DMS 273 (cell line): ENCODE data around the gene APBB1.
A peak's percentile ranks its signal among the peaks of the same experiment; 100 is the strongest.
"Not testable (repeated sequence)": the region's sequence is repeated elsewhere in the genome, so short reads cannot be mapped to it uniquely, and the experiment has no call there.

Experiments
- DNase-seq: peaks from one replicate; lab custom pipeline; 2025; ENCODE audit not compliant: unreplicated experiment; lab: John Stamatoyannopoulos, UW

The APBB1 gene

DNA sequence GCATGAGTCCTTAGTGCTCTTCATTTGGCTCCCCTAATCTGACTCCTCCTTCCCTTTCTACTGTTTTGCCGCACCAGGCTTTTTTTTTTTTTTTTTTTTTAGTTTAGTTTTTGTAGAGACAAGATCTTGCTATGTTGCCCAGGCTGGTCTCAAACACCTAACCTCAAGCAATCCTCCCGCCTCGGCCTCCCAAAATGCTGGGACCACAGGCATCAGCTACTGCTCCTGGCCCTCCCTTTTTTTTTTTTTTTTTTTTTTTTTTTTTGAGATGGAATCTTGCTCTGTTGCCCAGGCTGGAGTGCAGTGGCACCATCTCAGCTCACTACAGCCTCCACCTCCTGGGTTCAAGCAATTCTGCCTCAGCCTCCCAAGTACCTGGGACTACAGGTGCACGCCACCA lies 26.6 kb downstream of the APBB1 start:
- not testable (repeated sequence) for DNase-seq

DNA sequence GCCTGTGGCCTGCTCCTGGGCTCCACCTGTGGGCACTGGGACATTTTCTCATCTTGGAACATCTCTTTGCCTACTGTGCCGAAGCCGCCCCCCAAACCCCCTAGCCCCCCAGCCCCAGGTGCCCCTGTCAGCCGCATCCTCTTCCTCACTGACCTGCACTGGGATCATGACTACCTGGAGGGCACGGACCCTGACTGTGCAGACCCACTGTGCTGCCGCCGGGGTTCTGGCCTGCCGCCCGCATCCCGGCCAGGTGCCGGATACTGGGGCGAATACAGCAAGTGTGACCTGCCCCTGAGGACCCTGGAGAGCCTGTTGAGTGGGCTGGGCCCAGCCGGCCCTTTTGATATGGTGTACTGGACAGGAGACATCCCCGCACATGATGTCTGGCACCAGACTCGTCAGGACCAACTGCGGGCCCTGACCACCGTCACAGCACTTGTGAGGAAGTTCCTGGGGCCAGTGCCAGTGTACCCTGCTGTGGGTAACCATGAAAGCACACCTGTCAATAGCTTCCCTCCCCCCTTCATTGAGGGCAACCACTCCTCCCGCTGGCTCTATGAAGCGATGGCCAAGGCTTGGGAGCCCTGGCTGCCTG lies 27.3 kb downstream of the APBB1 start:
- no peak for DNase-seq

DNA sequence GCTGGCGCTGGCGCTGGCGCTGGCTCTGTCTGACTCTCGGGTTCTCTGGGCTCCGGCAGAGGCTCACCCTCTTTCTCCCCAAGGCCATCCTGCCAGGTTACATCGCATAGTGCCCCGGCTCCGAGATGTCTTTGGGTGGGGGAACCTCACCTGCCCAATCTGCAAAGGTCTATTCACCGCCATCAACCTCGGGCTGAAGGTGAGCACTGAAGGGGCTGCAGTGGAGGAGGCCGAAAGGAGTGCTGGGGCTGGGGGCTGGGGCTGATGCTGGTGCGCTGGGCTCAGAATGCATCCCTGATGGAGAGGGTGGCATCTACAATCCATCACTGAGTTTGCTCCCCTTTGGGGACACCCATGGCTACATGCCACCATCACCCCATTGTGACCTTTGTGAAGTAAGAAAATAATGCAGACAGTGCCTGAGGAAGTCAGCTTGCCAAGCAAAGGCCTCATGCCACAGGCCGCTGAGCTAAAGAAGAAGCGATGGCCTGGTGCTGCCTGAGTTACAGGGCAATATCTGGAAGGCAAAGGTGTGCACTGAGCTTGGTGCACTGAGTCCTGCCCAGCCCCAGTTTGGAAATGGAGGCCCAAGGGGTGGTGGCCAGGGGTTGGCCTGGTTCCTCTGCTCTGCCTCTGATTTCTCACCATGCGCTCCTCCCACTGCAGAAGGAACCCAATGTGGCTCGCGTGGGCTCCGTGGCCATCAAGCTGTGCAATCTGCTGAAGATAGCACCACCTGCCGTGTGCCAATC lies 28.0 kb downstream of the APBB1 start:
- DNase-seq, result no peak

DNA sequence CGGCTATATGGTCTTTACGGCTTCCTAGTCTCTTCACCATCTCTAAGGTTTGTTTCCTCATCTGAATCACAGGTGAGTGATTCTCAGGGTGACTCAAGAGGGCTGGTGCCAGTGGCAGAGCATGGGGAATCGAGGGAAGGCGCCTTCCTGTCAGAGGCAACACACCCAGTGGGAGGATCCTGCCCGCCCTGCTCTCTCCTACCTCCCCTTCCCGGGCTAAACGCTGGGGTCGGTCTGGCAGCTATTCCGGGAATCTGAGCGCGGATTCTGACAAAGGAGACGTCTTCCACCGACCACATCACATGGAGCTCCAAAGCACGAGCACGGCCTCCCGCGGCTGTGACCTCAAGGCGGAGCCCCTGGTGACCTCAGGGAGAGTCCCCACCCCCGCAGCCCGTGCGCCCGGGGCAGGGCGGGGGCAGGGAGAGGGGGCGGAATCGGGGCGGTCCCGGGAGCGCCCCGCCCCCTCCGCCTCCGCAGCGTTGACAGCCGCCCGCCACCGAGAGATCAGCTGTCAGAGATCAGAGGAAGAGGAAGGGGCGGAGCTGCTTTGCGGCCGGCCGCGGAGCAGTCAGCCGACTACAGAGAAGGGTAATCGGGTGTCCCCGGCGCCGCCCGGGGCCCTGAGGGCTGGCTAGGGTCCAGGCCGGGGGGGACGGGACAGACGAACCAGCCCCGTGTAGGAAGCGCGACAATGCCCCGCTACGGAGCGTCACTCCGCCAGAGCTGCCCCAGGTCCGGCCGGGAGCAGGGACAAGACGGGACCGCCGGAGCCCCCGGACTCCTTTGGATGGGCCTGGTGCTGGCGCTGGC lies 28.8 kb downstream of the APBB1 start, which contains the start of gene SMPD1:
Gene SMPD1 (plus strand): TSS at position 570 of the 813 bp plus-strand sequence. CDS start 125 bp downstream, at position 695.
- peak; percentile 89 for DNase-seq

DNA sequence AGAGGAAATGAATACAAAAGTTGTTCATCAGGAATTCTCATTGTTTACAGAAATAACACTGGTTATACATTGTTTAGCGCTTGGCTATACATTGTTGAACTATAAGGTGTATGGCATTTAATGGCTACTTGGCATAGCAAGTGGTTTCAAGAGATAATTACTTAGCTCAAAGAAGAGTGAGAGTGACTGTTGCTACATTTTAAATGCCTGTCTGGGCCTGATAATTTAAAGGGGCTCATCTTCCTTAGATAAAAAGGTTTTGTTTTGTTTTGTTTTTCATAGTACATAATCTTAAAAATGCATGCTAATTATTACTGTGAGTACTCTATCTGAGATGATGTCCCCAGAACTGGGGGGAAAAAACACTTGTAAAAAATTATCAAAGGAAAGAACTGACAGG lies 30.1 kb downstream of the APBB1 start:
- no peak for DNase-seq

DNA sequence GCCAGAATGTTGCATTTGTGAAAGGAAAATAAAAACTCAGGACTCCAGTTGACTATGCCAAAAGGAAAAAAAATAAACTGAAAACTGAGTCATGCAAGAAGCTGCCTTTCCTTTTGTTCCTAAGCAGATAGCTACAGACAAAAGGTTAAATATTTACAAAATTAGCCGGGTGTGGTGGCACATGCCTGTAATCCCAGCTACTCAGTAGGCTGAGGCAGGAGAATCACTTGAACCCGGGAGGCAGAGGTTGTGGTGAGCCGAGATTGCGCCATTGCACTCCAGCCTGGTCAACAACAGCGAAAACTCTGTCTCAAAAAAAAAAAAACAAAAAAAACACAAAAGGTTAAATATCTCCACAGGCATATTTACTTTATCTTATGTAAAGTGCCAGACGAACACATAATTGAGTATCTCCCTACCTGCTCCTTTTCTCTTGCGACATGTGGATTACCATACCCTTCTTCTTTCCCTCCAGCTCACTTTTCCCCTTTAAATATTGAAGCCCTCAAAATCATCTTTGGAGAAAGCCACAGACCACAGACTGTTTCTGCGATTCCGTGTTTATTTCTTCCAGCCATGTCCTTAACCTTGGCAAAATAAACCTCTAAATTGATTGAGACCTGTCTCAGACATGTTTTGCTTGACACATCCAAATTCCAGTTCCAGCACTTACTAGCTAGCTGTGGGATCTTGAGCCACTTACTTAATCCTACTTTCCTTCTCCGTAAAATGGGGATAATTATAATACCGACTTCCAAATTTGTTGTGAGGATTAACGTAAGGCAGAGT lies 30.9 kb downstream of the APBB1 start:
- DNase-seq, result no peak

DNA sequence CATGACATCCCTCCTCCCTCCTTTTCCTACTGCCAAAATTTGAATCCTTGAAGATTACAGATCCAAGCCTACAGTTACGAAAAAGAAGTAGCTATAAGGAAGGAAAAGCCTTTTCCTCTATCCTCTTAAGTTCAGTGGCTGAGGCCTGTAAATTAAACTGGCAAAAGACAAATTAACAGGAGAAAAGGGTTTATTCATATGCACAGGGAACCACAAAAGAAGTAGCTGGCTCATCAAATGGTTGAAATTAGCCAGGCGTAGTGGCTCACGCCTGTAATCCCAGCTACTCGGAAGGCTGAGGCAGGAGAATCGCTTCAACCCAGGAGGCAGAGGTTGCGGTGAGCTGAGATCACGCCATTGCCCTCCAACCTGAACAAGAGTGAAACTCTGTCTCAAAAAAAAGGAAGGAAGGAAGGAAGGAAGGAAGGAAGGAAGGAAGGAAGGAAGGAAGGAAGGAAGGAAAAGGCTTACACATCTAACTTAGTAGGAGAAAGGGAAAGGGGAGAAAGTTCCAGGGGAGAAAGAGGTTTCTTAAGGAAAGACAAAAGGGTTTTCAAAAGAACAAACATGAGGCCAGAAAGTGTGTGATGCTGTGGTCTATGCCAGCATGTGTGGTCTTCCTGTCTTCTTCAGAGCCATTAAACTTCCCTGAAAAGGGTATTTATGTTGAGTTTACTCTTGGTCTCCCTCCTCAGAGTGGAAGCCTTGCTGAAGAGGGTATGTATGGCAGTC lies 33.7 kb downstream of the APBB1 start:
- DNase-seq, result no peak

DNA sequence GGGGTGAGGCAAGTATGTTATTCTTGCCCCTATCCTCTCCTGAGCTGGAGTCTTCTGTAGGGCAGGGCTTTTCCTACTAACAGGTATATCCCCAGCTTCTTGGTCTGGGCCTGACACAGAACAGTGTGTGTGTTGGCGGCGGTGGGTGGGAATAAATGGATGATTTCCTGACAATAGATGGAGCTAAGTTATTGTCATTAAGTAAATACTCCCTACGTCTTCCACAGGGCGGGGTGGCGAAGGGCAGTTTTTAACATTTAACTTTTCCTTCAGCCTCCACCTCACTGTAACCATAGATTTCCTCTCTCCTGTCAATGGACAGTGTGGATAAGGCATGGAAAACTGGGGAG lies 40.3 kb downstream of the APBB1 start:
- DNase-seq, result no peak

DNA sequence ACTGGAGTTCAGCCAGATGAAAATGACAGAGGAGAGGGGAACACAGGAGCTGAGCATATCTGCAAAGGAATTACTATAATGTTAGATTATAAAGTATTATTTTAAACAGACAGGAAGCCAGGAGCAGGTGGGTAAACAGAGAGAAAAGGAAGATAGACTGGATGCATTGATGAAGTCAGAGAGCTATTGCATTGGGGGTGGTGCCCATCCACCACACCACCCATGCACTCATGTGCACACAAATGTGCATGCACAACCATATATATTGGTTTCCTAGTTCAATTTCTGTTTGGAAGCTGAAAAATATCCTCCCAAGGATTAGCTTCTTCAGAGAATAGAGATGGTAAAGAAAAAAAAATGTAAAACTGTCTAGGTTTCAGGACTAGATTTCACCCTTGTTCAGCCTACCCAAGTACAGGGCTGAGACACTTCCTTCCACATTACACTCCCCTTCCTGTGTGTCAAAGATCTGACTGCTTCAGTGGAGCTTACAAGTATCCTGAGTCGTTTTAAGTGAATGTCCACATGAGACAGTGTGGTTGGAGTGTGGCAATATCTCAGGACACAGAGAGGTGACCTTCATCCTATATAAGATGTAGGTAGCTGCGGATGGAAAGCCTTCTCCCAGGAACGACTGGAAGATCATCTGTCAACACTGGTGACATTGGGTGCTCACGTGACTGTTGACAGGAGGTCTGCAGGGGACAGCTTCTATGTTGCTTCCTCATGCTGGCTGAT lies 40.8 kb downstream of the APBB1 start:
- no peak for DNase-seq

DNA sequence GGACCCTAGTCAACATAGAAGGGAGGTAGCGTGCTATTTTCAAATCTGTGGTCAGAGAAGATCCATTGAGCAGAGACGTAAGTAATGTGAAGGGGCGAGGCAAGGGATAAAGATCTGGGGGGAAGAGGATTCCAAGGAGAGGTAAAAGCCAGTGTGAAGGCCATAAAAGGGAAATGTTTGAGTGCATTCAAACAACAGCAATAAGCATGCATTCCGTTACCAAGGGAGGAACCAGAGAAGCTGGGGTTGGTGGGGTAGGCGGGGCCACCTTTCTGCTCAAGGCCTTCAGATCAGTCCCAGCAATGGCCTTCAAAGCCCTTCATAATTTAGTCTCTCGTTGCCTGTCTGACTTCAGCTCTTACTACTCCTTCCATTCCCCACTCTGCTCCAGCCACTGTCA lies 47.1 kb downstream of the APBB1 start:
- no peak for DNase-seq

DNA sequence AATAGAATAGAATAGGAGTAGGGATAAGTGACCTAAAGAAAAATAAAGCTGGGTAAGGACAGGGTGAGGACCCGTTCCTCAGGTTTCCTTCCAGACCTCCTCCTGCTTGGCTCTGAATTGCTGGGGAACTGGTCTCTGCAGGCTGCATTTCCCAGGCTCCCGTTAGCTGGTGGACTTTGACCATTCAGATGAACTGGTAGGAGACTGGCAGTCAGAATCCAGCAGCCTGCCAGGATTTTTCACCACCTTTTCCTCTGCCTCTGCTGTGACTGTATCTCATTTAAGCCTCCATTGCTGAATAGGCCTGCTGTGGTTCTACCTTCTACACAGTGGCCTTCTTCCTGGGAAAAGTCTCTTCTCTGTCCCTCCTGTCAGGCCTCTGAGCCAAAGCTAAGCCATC lies 53.2 kb downstream of the APBB1 start:
- DNase-seq, result no peak

DNA sequence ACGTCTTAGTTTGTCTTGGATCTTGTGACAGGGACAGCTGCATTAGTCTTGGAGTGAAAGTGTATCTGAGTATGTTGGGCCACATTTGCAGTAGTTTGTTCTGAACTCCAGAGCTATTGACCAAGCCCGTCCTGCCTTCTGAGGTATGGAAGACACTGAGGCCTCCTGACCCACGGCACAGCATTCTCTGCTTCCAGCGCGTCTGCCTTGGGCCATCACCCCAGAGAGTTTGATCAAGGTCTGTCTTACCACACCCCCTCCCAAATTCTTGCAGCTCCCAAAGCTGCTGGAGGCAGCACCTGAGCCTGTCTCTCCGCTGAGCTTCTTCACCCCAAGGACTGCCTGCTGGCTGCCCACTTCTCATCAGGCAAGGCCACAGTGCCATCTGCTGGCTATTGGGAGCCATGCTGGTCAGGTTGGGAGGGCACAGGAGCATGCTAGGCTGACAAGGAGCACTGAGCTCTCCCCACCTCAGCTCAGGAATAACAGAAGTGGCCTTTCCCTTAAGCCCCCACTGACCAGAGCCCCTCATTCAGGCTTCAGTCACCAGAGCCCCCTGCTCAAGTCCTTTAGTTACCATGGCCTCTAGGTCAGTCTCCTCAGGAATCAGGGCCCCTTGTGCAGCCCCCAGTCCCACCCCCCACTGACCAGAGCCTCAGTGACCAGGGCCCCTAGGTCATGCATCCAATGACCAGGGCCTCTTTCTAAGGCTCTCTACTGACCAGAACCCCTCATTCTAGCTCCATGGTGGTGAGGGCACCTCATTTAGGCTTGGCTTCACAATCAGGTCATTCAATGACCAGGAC lies 55.8 kb downstream of the APBB1 start:
- peak; percentile 74 for DNase-seq

DNA sequence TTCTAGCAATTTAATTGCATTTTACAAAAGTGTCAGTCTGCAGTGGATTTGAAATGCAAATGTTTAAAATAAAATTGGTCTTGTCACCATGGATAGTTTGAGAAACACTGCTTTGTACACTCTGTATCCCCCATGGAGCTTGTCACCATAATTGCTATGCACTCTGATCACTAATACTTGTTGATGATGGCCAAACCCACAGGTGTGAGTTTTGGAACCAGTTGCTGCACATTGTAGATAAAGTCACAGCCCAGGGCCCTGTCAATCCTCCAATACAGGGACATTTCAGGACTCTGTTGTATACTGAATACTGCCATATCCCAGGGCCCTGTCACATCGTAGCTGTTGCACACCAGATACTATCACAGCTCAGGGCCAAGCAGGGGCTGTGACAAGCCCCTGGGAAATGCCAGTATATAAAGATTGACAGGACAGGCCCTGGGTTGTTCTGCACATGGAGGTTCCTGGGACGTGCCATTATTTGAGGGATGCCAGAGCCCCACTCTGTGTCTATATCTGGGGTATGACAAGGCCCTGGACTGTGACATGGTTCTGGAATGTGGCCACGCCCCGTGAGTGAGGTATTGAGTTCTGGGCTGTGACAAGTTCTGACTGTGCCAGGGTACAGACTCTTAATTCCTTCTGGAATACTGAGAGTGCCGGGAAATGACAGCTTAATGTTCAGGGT lies 56.6 kb downstream of the APBB1 start:
- DNase-seq, result no peak

DNA sequence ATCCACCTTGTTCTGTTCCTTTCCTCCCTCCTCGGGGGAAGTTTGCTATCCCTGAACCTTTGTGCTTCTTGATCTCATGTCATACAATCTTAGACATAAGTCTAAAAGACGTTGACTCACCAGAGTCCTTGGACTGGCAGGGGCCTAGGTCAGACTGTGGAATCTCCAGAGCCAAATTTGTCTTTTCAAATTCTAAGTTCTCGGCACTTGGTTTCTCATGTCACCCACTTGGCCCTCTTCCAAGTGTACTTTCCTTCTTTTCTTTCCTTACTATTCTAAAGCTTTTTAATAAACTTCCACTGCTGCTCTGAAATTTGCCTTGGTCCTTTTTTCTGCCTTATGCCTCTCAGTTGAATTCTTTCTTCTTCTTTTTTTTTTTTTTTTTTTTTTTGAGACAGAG lies 58.7 kb downstream of the APBB1 start:
- DNase-seq, result no peak

DNA sequence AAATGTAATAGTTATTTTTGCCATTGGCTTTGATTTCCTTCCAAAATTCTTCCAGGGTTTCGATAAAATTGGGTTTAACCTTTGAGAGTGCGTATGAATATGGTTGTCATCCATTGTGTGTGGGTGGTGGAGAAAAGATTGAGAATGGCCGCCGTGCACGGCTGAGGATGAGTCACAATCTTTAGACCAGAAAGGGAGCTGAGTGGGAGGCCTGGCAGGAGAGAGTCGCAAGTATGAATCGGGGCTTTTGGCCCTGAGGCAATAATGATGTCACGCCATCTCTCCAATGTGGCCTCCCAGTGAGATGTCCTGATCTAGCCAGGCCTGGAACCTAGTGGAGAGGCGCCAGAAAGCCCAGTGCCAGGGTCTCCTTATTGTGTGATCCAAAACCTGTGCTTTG lies 61.7 kb downstream of the APBB1 start:
- DNase-seq, result no peak

DNA sequence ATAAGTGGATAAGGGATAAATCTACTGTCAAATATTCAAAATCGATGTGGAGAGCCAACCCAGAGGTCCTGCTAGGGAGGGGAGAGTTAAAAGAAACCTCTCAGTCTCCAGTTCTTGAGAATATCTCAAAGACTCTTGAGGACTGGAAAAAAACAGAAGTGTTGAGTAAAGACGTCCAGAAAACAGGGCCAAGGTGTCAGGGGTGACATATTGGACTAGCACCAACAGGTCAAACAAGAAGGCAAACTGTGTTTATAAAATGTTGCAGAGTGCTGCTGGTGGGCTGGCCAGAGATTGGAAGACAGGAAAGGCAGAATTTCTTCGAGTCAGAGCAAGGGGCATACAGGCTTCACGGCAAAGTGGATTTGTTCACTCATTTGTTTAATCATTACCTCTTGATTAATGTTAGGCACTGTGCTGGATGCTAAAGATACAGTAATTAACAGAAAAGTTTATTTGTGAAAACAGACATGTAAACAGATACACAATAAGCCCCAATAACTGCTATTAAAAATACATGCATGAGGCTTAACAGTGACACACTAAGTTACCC lies 62.3 kb downstream of the APBB1 start:
- DNase-seq, result no peak

DNA sequence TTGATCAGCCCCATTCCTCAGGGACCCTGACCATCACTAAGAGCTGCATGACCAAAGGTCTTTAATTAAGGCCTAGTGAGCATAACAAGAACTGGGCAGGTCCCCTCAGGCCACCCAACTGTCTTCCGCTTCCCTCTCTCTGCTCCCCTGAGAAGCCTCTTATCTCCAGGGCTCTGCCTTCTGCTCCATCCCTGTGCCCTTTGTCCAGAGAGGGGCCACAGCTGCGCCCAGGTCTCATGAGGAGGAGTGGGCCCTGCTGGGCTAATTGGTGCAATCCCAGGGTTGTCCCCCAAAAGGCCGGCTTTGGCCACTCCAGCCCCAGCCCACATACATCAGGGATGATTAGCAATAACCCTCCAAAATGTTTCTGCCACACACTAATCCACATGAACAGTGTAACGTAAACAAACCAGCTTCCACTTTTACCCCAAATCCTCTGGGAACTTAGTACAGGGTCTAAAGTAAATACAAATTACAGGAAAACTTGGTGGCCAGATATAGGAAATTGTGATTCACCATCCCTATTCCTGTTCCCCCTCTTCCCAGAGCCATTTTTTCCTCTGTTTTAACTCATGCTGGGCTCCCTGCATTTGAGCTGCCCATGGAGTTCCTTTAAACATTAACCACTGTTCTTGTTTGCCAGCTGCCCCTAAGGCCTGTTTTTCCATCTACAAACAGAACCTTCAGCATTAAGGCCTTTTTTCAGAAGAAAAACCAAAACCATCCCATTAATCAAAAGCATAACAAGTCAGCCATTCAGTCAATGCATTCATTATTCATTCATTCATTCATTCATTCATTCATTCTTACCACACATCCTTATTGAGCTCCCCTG lies 64.0 kb downstream of the APBB1 start:
- DNase-seq, result no peak
